Upper lobe of left lung (tissue), 4 donors: ENCODE data around the gene LGALS12.
"Not testable (repeated sequence)": the region's sequence is repeated elsewhere in the genome, so short reads cannot be mapped to it uniquely, and the experiment has no call there.

Experiments
- CTCF ChIP-seq, 6 experiments: fragments of 450-650 bp in 4 of 6; fragments of 200-600 bp in 2 of 6; sonication (generic) in 2 of 6; IDR thresholded peaks; one replicate each; pipeline ENCODE4 v1.5.1; 2016 to 2019; ENCODE audit warnings: antibody characterized with exemption in 6 of 6
- POLR2AphosphoS5 ChIP-seq, 2 donors: sonication (generic); formaldehyde crosslinking; IDR thresholded peaks; one replicate each; pipeline ENCODE4 v1.5.1; 2017; ENCODE audit warnings: antibody characterized with exemption in 2 of 2

- not testable (repeated sequence) for TF ChIP-seq CTCF (IDR thresholded peaks at IDR 0.05)
- TF ChIP-seq POLR2AphosphoS5 (IDR thresholded peaks at IDR 0.05): peak in 1 of 2 donors; percentile 55
Observed at GRCh38 chr11:63531074-63531792, 25.3 kb downstream of the LGALS12 start.
